Loucy (cell line): ENCODE data around the gene ADORA1.
A peak's percentile ranks its signal among the peaks of the same experiment; 100 is the strongest.

Source experiments
- H2AFZ ChIP-seq: fragments of 200-600 bp; sonication (generic); 2 replicates; pipeline ENCODE4 v1.6.0; 2016; ENCODE audit warnings: antibody characterized with exemption, mild to moderate bottlenecking, low read length, moderate library complexity
- H3F3A ChIP-seq: fragments of 200-600 bp; 2 replicates; pipeline ENCODE4 v1.6.0; 2016; ENCODE audit warnings: antibody characterized with exemption, low read depth, mild to moderate bottlenecking
- H3K27me3 ChIP-seq: fragments of 200-600 bp; sonication (generic); 2 replicates; pipeline ENCODE4 v1.6.1; 2014; ENCODE audit warnings: low read length, mild to moderate bottlenecking; ENCODE audit not compliant: insufficient read depth, poor library complexity, severe bottlenecking
- H3K36me3 ChIP-seq: fragments of 200-600 bp; sonication (generic); 2 replicates; pipeline ENCODE4 v1.6.1; 2016; ENCODE audit warnings: low read length; ENCODE audit not compliant: insufficient read depth
- H3K4me1 ChIP-seq: fragments of 200-600 bp; sonication (generic); 2 replicates; pipeline ENCODE4 v1.5.1; 2014; ENCODE audit warnings: low read length, mild to moderate bottlenecking; ENCODE audit not compliant: insufficient read depth, poor library complexity, severe bottlenecking
- H3K4me2 ChIP-seq: fragments of 200-600 bp; sonication (generic); 2 replicates; pipeline ENCODE4 v1.6.0; 2014; ENCODE audit warnings: antibody characterized with exemption, low read length, low read depth, mild to moderate bottlenecking; ENCODE audit not compliant: poor library complexity, severe bottlenecking
- H3K4me3 ChIP-seq: fragments of 200-600 bp; sonication (generic); 2 replicates; pipeline ENCODE4 v1.5.1; 2014; ENCODE audit warnings: low read length, mild to moderate bottlenecking, mixed read lengths; ENCODE audit not compliant: poor library complexity, severe bottlenecking
- H3K79me2 ChIP-seq: fragments of 200-600 bp; sonication (generic); 2 replicates; pipeline ENCODE4 v1.6.1; 2014; ENCODE audit warnings: low read length; ENCODE audit not compliant: insufficient read depth
- H3K9ac ChIP-seq: fragments of 200-600 bp; sonication (generic); 2 replicates; pipeline ENCODE4 v1.6.0; 2014; ENCODE audit warnings: mild to moderate bottlenecking, low read depth, low read length, moderate library complexity; ENCODE audit not compliant: poor library complexity, severe bottlenecking
- H3K9me2 ChIP-seq: fragments of 200-600 bp; sonication (generic); replicated peaks from 2 replicates; pipeline ENCODE4 v1.6.1; 2016; ENCODE audit warnings: low read depth, low read length, mixed read lengths
- H3K9me3 ChIP-seq: fragments of 200-600 bp; sonication (generic); 2 replicates; pipeline ENCODE4 v1.6.1; 2014; ENCODE audit warnings: mild to moderate bottlenecking, antibody characterized with exemption, low read length, low read depth; ENCODE audit not compliant: insufficient read depth
- H4K20me1 ChIP-seq: fragments of 200-600 bp; sonication (generic); 2 replicates; pipeline ENCODE4 v1.6.0; 2014; ENCODE audit warnings: antibody characterized with exemption, low read length, mild to moderate bottlenecking; ENCODE audit not compliant: insufficient read depth, poor library complexity, severe bottlenecking
- EZH2phosphoT487 ChIP-seq: fragments of 200-600 bp; IDR thresholded peaks from 2 replicates; pipeline ENCODE4 v1.6.1; 2018; ENCODE audit warnings: antibody characterized with exemption, mild to moderate bottlenecking, moderate library complexity, borderline replicate concordance
- TF ChIP-seq, protein P1 (sequence below): fragments of 200-600 bp; sonication (generic); conservative IDR thresholded peaks from 2 replicates; pipeline ENCODE4 v1.5.1; 2014; ENCODE audit warnings: mild to moderate bottlenecking, antibody characterized with exemption, low read length

Gene ADORA1

DNA sequence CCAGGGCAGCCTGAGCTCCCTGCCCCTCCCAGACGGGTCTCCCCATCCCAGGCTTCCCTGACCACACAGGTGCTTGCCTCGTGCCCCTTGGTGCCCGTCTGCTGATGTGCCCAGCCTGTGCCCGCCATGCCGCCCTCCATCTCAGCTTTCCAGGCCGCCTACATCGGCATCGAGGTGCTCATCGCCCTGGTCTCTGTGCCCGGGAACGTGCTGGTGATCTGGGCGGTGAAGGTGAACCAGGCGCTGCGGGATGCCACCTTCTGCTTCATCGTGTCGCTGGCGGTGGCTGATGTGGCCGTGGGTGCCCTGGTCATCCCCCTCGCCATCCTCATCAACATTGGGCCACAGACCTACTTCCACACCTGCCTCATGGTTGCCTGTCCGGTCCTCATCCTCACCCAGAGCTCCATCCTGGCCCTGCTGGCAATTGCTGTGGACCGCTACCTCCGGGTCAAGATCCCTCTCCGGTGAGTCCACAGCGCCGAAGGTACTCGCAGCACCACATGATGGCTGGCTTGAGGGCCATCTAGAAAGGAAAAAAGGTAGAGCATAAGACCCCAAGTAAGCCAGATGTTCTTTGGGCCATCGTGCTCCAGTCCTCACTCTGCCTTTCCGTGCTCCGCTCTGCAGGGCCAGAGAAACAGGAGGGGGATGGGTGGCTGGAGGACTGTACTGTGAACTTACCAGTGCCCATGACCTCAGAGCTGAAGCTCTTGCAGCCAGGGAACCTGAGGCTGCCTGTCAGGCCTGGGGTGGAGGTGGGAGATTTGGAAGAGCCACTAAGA, 1.4 kb downstream of the ADORA1 start:
- peak overlapping the region; percentile 94 for H3K4me2 ChIP-seq
- peak overlapping the region; percentile 51 for H3K9ac ChIP-seq
- H2AFZ ChIP-seq, result no peak overlapping the region

DNA sequence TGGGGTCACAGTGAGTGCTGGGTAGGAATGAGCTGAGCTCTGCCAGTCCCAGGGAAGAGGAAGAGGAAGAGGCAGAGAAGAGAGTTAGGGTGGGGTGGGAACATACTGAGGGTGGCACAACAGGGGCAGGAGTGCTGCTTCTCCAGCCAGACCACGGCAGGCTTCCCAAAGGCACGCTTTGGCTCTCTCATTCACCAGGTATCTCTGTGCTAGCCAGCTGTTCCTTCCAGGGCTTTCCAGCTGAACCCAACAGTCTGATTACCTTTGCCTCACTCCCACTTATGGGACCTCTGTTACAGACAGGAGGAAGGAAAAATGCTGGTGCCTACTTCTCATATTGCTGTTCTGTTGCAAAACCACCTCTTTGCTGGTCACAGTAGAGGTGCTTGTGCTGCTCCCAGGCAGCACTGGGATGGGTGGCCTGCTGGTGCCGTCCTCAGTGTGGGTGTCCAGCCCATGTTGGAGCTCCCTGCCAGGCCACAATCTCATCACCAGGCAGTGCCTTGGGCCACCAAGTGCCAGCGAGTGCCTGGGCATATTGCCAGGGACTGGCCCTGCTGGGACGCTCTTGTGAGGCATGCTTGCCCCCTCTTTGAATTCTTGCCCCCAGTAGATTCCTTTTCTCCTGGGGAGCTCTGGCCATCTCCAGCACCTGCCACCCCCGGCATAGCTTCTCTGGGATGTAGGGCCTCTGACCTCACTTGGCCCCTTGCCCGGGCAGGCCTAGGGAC, 2.1 kb downstream of the ADORA1 start:
- no peaks in the 10 kb centered on the region for H3K9me2 ChIP-seq
- H3K27me3 ChIP-seq, result no peaks in the 10 kb centered on the region
- H4K20me1 ChIP-seq, result no peaks in the 10 kb centered on the region
- no peaks in the 10 kb centered on the region for H3K36me3 ChIP-seq
- no peak for TF ChIP-seq EZH2phosphoT487
- TF ChIP-seq, protein P1, sequence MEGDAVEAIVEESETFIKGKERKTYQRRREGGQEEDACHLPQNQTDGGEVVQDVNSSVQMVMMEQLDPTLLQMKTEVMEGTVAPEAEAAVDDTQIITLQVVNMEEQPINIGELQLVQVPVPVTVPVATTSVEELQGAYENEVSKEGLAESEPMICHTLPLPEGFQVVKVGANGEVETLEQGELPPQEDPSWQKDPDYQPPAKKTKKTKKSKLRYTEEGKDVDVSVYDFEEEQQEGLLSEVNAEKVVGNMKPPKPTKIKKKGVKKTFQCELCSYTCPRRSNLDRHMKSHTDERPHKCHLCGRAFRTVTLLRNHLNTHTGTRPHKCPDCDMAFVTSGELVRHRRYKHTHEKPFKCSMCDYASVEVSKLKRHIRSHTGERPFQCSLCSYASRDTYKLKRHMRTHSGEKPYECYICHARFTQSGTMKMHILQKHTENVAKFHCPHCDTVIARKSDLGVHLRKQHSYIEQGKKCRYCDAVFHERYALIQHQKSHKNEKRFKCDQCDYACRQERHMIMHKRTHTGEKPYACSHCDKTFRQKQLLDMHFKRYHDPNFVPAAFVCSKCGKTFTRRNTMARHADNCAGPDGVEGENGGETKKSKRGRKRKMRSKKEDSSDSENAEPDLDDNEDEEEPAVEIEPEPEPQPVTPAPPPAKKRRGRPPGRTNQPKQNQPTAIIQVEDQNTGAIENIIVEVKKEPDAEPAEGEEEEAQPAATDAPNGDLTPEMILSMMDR, result no peak
- no peak overlapping the region for H3K4me3 ChIP-seq
- H3K9ac ChIP-seq, result no peak overlapping the region
- no peaks in the 10 kb centered on the region for H3K79me2 ChIP-seq
- no peak overlapping the region for H3K4me2 ChIP-seq
- H3F3A ChIP-seq, result no peaks in the 10 kb centered on the region
- H3K4me1 ChIP-seq, result peaks cover 22% of the 10 kb centered on the region
- H2AFZ ChIP-seq, result no peak overlapping the region
- no peaks in the 10 kb centered on the region for H3K9me3 ChIP-seq

More for the DNA sequence above, 1.4 kb downstream of the ADORA1 start:
- Histone ChIP-seq H3K36me3 (no peaks in the 10 kb centered on the region), H3K9me2 (no peaks in the 10 kb centered on the region), H3K79me2 (no peaks in the 10 kb centered on the region), H3F3A (no peaks in the 10 kb centered on the region), H3K9me3 (no peaks in the 10 kb centered on the region), H3K4me3 (peak overlapping the region; percentile 73), H3K27me3 (no peaks in the 10 kb centered on the region), H4K20me1 (no peaks in the 10 kb centered on the region), H3K4me1 (peaks cover 29% of the 10 kb centered on the region)
- TF ChIP-seq, protein P1, result no peak

DNA sequence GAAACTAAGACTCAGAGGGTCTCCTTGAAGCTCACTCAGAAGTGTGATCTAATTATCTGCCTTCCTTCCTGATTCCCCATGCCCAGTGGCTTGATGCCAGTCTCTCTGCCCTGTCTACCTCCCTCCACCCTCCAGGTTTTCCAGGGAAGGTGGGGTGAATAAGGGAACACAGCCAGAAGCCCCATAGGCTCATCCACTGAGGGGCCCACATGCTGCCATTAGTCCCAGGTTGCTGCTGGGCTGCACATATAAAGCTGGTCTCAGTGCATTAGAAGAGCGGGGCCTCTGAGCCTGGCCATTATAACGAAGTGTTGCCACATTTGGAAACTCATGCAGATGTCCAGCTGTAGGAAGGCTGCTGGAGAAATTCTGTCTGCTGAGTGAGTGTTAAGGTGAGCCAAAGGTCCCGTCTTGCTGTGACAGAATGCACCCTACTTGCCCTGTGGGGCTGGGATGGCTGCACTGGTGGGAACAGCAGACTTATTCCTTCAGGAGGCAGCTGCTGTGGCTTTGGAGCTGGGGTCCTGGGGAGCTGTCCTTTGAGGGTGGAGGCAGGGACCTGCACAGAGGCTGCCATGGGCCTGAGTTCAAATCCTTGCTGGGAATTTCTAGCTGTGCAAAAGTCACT, 2.9 kb downstream of the ADORA1 start:
- Histone ChIP-seq H3K4me3 (no peak overlapping the region), H3K36me3 (no peaks in the 10 kb centered on the region), H3K79me2 (no peaks in the 10 kb centered on the region), H3K9ac (no peak overlapping the region), H3F3A (no peaks in the 10 kb centered on the region), H4K20me1 (no peaks in the 10 kb centered on the region), H3K4me2 (no peak overlapping the region), H3K9me2 (no peaks in the 10 kb centered on the region), H3K27me3 (no peaks in the 10 kb centered on the region), H2AFZ (no peak overlapping the region), H3K9me3 (no peaks in the 10 kb centered on the region), H3K4me1 (peaks cover 17% of the 10 kb centered on the region)
- TF ChIP-seq, protein P1, result no peak
- TF ChIP-seq EZH2phosphoT487, result no peak
